RWPE2 (cell line): ENCODE results near the gene PROK1.

Experiments
- ATAC-seq: fragments of 200-7000 bp; cut with Tn5 transposase; 3 replicates; pipeline ENCODE4 v1.9.1; 2021; ENCODE audit warnings: low read depth
- DNase-seq: peaks from one replicate; pipeline ENCODE4 v3.0.0-alpha.2; 2020; ENCODE audit warnings: low spot score
- H3K27ac ChIP-seq: fragments of 450-650 bp; 2 replicates; pipeline ENCODE4 v1.5.1; 2017; ENCODE audit warnings: mild to moderate bottlenecking; ENCODE audit not compliant: poor library complexity, severe bottlenecking
- H3K27me3 ChIP-seq: fragments of 250-450 bp; sonication (Bioruptor Pico); 2 replicates; pipeline ENCODE4 v1.5.1; 2021; ENCODE audit warnings: mild to moderate bottlenecking, moderate library complexity; ENCODE audit not compliant: insufficient read depth, poor library complexity, severe bottlenecking
- H3K36me3 ChIP-seq: fragments of 250-450 bp; sonication (Bioruptor Pico); 2 replicates; pipeline ENCODE4 v1.5.1; 2020; ENCODE audit warnings: low read depth, mild to moderate bottlenecking, moderate library complexity
- H3K4me1 ChIP-seq: fragments of 250-450 bp; sonication (Bioruptor Pico); 2 replicates; pipeline ENCODE4 v1.5.1; 2021; ENCODE audit warnings: mild to moderate bottlenecking, moderate library complexity; ENCODE audit not compliant: insufficient read depth, poor library complexity, severe bottlenecking
- H3K4me3 ChIP-seq: fragments of 250-450 bp; sonication (Bioruptor Pico); 2 replicates; pipeline ENCODE4 v1.5.1; 2021; ENCODE audit warnings: mild to moderate bottlenecking, moderate library complexity; ENCODE audit not compliant: severe bottlenecking
- H3K9me3 ChIP-seq: fragments of 250-450 bp; sonication (Bioruptor Pico); 2 replicates; pipeline ENCODE4 v1.5.1; 2021; ENCODE audit warnings: mild to moderate bottlenecking, moderate library complexity; ENCODE audit not compliant: severe bottlenecking
- CTCF ChIP-seq: fragments of 450-650 bp; IDR thresholded peaks from one replicate; pipeline ENCODE4 v1.5.1; 2017; ENCODE audit warnings: mild to moderate bottlenecking, moderate library complexity; ENCODE audit not compliant: poor library complexity, severe bottlenecking

Gene PROK1

GRCh38 chr1:110463725-110464124 is 12.8 kb downstream of the PROK1 start:
- Histone ChIP-seq H3K27ac (peak overlapping the region; percentile 65), H3K4me1 (peaks cover 23% of the 10 kb centered on the region), H3K36me3 (no peaks in the 10 kb centered on the region), H3K9me3 (no peaks in the 10 kb centered on the region), H3K4me3 (no peak overlapping the region), H3K27me3 (no peaks in the 10 kb centered on the region)
- ATAC-seq (0 out of 3 replicates have a peak, but pooled peaks have one; percentile 15), DNase-seq (no peak)
- TF ChIP-seq CTCF: no peak

GRCh38 chr1:110464340-110464739 is 13.4 kb downstream of the PROK1 start:
- no peak for TF ChIP-seq CTCF
- Histone ChIP-seq H3K4me3 (no peak overlapping the region), H3K36me3 (no peaks in the 10 kb centered on the region), H3K27ac (peak overlapping the region; percentile 65), H3K27me3 (no peaks in the 10 kb centered on the region), H3K4me1 (peaks cover 23% of the 10 kb centered on the region), H3K9me3 (no peaks in the 10 kb centered on the region)
- peak; percentile 78 for ATAC-seq
- no peak for DNase-seq

- peak overlapping the region; percentile 65 for H3K27ac ChIP-seq
- no peak for TF ChIP-seq CTCF
These were observed 14.3 kb downstream of the PROK1 start for GRCh38 chr1:110465038-110465813.

GRCh38 chr1:110465814-110466380 is 14.9 kb downstream of the PROK1 start:
- DNase-seq (no peak), ATAC-seq (no peak)
- H3K9me3 ChIP-seq: no peaks in the 10 kb centered on the region
- TF ChIP-seq CTCF: no peak
- H3K36me3 ChIP-seq: no peaks in the 10 kb centered on the region
- no peaks in the 10 kb centered on the region for H3K27me3 ChIP-seq
- no peak overlapping the region for H3K27ac ChIP-seq
- H3K4me3 ChIP-seq: no peak overlapping the region
- H3K4me1 ChIP-seq: peaks cover 23% of the 10 kb centered on the region

More at GRCh38 chr1:110465038-110465813, 14.3 kb downstream of the PROK1 start:
- Histone ChIP-seq H3K9me3 (no peaks in the 10 kb centered on the region), H3K4me1 (peaks cover 23% of the 10 kb centered on the region), H3K27me3 (no peaks in the 10 kb centered on the region), H3K4me3 (no peak overlapping the region), H3K36me3 (no peaks in the 10 kb centered on the region)
- ATAC-seq (peak; percentile 60), DNase-seq (no peak)
